ENCODE measurements around the gene ZGRF1. TPM values are rescaled to one million over a fixed set of nuclear protein-coding genes. Genes with fewer than 3 reads are reported as not detected.
"Not testable (repeated sequence)": the region's sequence is repeated elsewhere in the genome, so short reads cannot be mapped to it uniquely, and the experiment has no call there.

ZGRF1 gene, protein sequence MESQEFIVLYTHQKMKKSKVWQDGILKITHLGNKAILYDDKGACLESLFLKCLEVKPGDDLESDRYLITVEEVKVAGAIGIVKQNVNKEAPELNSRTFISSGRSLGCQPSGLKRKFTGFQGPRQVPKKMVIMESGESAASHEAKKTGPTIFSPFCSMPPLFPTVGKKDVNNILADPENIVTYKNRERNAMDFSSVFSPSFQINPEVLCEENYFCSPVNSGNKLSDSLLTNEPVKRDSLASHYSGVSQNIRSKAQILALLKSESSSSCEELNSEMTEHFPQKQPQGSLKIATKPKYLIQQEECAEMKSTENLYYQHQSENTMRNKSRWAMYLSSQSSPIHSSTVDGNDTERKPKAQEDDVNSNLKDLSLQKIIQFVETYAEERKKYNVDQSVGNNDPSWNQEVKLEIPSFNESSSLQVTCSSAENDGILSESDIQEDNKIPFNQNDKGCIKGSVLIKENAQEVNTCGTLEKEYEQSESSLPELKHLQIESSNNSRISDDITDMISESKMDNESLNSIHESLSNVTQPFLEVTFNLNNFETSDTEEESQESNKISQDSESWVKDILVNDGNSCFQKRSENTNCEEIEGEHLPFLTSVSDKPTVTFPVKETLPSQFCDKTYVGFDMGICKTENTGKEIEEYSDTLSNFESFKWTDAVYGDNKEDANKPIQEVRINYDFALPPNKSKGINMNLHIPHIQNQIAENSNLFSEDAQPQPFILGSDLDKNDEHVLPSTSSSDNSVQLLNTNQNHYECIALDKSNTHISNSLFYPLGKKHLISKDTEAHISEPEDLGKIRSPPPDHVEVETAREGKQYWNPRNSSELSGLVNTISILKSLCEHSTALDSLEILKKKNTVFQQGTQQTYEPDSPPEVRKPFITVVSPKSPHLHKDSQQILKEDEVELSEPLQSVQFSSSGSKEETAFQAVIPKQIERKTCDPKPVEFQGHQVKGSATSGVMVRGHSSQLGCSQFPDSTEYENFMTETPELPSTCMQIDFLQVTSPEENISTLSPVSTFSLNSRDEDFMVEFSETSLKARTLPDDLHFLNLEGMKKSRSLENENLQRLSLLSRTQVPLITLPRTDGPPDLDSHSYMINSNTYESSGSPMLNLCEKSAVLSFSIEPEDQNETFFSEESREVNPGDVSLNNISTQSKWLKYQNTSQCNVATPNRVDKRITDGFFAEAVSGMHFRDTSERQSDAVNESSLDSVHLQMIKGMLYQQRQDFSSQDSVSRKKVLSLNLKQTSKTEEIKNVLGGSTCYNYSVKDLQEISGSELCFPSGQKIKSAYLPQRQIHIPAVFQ (N-terminal part only)
- total RNA-seq (1 to 10 TPM; 5.1 to 6.5 TPM), total RNA-seq (15.8 to 16.2 reads per million in 2 donors)

DNA sequence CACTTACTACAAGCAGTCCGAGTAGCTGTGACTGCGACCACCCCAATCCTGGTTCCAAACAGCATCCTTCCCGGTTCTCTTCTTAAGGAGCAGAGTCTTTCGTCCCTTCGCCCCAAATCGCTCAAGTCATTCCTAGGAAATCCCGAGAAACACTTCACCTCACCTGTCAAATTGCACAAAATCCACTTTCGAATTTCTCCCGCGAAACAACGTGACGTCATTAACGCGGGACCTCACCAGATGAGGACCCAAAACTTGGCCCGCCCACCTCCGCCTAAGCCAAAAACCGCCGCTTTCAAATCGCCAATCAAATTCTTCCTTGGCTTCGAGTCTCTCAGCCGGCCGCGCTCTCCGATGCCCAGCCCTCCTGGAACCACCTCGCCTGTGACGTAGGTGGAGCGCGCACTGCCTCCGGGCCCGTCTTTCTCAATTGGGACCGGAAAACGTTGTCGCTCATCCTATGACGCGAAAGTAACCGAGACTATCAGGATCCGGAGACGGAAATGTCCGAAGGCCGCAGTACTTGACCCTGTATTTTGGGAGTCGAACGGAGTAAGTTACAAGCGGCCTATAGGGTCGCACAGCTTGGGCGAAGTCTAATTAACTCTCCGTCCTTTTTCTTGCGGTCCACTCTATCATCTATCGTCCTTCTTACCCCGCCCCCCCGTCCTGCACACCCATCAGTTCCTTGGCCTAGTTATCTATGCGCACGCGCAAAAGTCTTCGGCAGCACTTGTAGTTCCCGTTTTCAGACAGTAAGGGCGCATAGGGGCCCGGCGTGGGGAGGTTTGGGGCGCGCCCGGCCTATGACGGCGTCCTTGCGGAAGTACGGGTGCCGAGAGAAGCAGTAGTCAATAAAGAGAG is at the start of gene ZGRF1, which contains the start of gene LARP7:
Gene ZGRF1 (minus strand): TSS at position 222 of the 864 bp plus-strand sequence. CDS start 3,733 bp downstream, outside the sequence.
Gene LARP7 (plus strand): TSS at position 456 of the 864 bp plus-strand sequence. CDS start 7,527 bp downstream, outside the sequence.
- H3K9me3 ChIP-seq (ENCODE audit: control insufficient read depth, low read length, poor library complexity, severe bottlenecking), result no peaks in the 10 kb centered on the region
- no peak within 1 kb of the TSS for H3K27ac Mint-ChIP-seq
- no peak within 1 kb of the TSS for H3K4me3 Mint-ChIP-seq
- ATAC-seq (peak; percentile 90), DNase-seq (peak; percentile 92 to 97 (median 97))
- H3K4me1 Mint-ChIP-seq, result peaks cover 14% of the 10 kb centered on the region
- no peaks in the 10 kb centered on the region for H3K27me3 Mint-ChIP-seq
- peaks cover 5% of the 10 kb centered on the region for H3K36me3 Mint-ChIP-seq (ENCODE audit: low read depth)

DNA sequence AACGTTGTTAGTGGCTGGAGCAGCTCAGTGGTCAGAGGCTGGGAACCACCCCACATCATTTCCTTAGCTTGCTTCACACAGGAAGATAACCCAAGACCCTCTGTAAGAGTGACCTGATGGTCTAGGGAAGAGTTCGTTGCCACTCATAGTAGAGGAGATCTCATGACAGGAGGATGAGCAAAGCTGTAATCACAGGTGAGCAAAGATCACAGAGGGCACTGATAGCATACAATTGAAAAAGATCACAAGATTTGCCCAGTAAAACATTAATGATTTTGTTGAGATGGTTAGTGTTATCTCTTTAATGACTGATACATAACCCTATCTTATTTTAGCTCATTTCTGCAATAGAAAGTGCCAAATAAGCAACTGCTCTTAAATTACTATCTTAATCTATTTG is 44.3 kb upstream of the ZGRF1 start:
- ATAC-seq (no peak), DNase-seq (no peak)
- no peak overlapping the region for H3K27ac Mint-ChIP-seq
- H3K4me3 Mint-ChIP-seq, result no peak overlapping the region
- H3K27me3 Mint-ChIP-seq, result peaks cover 10% of the 10 kb centered on the region
- no peaks in the 10 kb centered on the region for H3K9me3 ChIP-seq (ENCODE audit: control insufficient read depth, low read length, poor library complexity, severe bottlenecking)
- H3K4me1 Mint-ChIP-seq, result peaks cover 3% of the 10 kb centered on the region
- H3K36me3 Mint-ChIP-seq (ENCODE audit: low read depth), result peaks cover 3% of the 10 kb centered on the region

DNA sequence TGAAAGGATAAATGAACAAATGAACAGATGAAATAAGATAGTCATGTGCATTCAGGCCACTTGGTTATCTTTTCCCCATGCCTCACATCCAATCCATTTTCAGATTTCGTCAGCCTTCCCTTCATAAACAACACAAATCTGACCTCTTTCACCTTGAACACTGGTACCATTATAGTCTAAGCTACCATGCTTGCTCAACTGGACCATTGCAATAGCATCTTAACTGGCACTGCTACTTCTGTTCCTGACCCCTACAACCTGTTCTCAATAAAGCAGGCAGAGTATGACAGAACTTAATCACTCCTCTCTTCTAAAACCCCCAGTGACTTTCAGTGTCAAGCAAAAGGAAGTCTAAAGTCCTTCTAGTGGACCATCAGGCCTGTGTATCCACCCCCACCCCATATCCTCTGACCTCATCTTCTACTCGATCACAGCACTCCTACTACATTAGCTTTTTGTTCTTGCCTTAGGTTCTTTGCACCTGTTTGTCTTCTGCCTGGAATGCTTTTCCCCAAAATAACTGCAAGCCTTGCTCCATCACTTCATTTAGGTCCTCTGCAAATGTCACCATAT is 40.9 kb upstream of the ZGRF1 start:
- no peaks in the 10 kb centered on the region for H3K9me3 ChIP-seq (ENCODE audit: control insufficient read depth, low read length, poor library complexity, severe bottlenecking)
- H3K36me3 Mint-ChIP-seq (ENCODE audit: low read depth), result peaks cover 3% of the 10 kb centered on the region
- peaks cover 3% of the 10 kb centered on the region for H3K4me1 Mint-ChIP-seq
- no peaks in the 10 kb centered on the region for H3K27me3 Mint-ChIP-seq
- H3K4me3 Mint-ChIP-seq, result no peak overlapping the region
- DNase-seq (no peak), ATAC-seq (no peak)
- no peak overlapping the region for H3K27ac Mint-ChIP-seq

DNA sequence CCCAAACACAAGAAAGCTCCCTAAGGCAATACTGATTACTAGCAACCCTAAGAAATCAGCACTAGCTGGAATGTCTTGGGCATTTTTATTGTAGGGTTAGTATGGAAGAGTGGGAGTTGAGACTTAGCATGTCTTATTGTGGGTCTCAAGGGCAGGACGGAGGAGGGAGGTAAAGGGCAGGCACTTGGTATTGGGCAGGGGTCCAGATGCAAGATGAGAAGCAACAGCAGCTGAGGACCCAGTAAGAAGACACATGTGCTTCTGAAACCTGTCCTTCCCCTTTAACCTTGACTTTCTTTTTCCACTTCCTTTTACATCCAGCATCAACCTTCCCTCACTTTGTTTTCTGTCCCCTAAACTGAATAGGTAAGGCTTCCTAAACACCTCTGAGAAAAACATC is 37.7 kb upstream of the ZGRF1 start:
- no peak overlapping the region for H3K4me3 Mint-ChIP-seq
- H3K27ac Mint-ChIP-seq, result no peak overlapping the region
- H3K4me1 Mint-ChIP-seq, result peaks cover 3% of the 10 kb centered on the region
- DNase-seq (no peak), ATAC-seq (no peak)
- peaks cover 3% of the 10 kb centered on the region for H3K36me3 Mint-ChIP-seq (ENCODE audit: low read depth)
- no peaks in the 10 kb centered on the region for H3K9me3 ChIP-seq (ENCODE audit: control insufficient read depth, low read length, poor library complexity, severe bottlenecking)
- no peaks in the 10 kb centered on the region for H3K27me3 Mint-ChIP-seq

DNA sequence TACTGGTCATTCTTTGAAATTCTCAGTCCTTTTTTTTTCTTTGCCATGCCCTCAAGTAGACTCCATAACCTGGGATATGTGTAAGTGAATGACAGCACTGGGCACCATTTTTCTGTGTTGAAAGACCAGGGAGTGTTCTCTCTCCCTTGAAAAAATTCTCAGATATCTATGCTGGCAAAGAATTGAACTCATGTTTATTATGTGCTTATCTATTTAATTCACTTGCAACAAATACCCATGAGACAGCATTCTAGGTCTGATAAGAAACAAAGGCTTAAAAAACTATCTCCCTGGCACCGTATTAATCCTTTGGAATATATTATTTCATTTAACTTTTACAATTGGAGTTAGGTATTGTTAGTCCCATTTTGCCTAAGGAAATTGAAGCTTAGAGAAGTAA is 37.0 kb upstream of the ZGRF1 start:
- DNase-seq, result no peak
- Mint-ChIP-seq H3K4me3 (no peak overlapping the region), H3K4me1 (peaks cover 3% of the 10 kb centered on the region), H3K27ac (no peak overlapping the region), H3K27me3 (no peaks in the 10 kb centered on the region), H3K36me3 (ENCODE audit: low read depth) (peaks cover 3% of the 10 kb centered on the region)
- no peak for ATAC-seq
- no peaks in the 10 kb centered on the region for H3K9me3 ChIP-seq (ENCODE audit: control insufficient read depth, low read length, poor library complexity, severe bottlenecking)

DNA sequence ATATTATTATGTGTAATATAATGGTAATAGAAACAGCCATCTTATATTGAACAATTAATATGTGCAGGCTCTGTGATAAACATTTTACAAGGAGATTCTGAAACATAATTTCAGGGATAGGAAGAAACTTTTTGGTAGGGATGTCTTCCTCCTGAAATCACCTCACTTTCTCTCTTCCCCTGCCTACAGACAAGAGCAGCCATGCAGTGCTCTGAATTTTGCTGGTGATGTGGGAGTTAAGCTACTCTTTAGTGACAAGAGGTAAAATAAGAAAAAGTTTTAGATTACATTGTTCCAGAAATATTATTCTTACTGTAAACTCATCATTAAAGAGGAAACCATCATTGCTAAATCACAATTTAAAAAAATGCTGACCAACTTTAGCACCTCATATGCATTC is 36.4 kb upstream of the ZGRF1 start:
- Mint-ChIP-seq H3K36me3 (ENCODE audit: low read depth) (peaks cover 3% of the 10 kb centered on the region), H3K27ac (no peak overlapping the region)
- ATAC-seq, result no peak

DNA sequence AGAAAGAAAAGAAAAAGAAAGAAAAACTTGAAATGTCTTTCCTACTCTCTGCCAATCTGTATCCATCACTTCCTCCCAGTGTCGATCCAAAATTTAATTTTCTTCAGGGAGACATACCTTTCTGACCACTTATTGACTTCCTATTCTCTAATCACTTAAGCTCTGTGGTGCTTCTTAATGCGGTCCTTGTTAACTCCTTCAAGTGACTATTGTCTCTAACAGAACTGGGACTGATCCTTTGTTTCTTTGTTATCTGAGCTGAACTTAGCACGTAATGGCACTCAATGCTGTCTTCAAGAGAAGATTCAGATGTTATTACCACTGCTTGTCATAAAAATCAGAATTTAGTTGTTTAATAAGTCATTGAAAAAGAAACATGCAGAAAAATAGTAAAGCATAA is 31.4 kb upstream of the ZGRF1 start:
- Mint-ChIP-seq H3K4me3 (no peak overlapping the region), H3K4me1 (peaks cover 7% of the 10 kb centered on the region), H3K36me3 (ENCODE audit: low read depth) (peaks cover 5% of the 10 kb centered on the region), H3K27me3 (no peaks in the 10 kb centered on the region), H3K27ac (no peak overlapping the region)
- no peaks in the 10 kb centered on the region for H3K9me3 ChIP-seq (ENCODE audit: control insufficient read depth, low read length, poor library complexity, severe bottlenecking)
- ATAC-seq (no peak), DNase-seq (no peak)

More for the DNA sequence above, 36.4 kb upstream of the ZGRF1 start:
- Mint-ChIP-seq H3K4me1 (peaks cover 4% of the 10 kb centered on the region), H3K27me3 (no peaks in the 10 kb centered on the region), H3K4me3 (no peak overlapping the region)
- no peaks in the 10 kb centered on the region for H3K9me3 ChIP-seq (ENCODE audit: control insufficient read depth, low read length, poor library complexity, severe bottlenecking)
- no peak for DNase-seq

DNA sequence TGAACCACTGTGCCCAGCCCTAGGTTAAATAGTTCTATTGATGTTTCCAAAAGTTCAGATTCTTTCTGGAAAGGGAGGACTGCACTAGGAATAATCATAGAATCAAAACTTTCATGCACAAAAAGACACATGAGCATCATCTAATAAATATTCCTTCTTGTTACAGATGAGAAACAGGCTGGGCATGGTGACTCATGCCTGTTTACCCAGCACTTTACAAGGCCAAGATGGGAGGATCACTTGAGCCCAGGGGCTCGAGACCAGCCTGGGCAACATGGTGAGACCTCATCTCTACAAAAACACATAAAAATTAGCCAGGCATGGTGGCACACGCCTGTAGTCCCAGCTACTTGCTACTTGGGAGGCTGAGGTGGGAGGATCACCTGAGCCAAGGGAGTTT is 27.9 kb upstream of the ZGRF1 start:
- peaks cover 7% of the 10 kb centered on the region for H3K4me1 Mint-ChIP-seq
- H3K9me3 ChIP-seq (ENCODE audit: control insufficient read depth, low read length, poor library complexity, severe bottlenecking), result no peaks in the 10 kb centered on the region
- H3K4me3 Mint-ChIP-seq, result no peak overlapping the region
- ATAC-seq (no peak), DNase-seq (no peak)
- no peaks in the 10 kb centered on the region for H3K27me3 Mint-ChIP-seq
- H3K27ac Mint-ChIP-seq, result no peak overlapping the region
- peaks cover 5% of the 10 kb centered on the region for H3K36me3 Mint-ChIP-seq (ENCODE audit: low read depth)

DNA sequence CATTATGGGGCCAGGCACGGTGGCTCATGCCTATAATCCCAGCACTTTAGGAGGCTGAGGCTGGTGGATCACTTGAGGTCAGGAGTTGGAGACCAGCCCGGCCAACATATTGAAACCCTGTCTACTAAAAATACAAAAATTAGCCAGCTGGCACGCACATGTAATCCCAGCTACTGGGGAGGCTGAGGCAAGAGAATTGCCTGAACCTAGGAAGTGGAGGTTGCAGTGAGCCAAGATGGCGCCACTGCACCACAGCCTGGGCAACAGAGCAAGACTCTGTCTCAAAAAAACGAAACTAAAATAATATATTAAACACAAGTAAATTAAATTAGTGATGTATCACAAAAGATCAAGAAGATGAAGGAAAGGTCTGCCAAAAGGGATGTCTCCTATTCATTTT is 19.4 kb upstream of the ZGRF1 start:
- not testable (repeated sequence) for H3K4me1 Mint-ChIP-seq; H3K9me3 ChIP-seq (ENCODE audit: control insufficient read depth, low read length, poor library complexity, severe bottlenecking); H3K36me3 Mint-ChIP-seq (ENCODE audit: low read depth); DNase-seq; ATAC-seq; H3K27ac Mint-ChIP-seq; H3K4me3 Mint-ChIP-seq; H3K27me3 Mint-ChIP-seq

DNA sequence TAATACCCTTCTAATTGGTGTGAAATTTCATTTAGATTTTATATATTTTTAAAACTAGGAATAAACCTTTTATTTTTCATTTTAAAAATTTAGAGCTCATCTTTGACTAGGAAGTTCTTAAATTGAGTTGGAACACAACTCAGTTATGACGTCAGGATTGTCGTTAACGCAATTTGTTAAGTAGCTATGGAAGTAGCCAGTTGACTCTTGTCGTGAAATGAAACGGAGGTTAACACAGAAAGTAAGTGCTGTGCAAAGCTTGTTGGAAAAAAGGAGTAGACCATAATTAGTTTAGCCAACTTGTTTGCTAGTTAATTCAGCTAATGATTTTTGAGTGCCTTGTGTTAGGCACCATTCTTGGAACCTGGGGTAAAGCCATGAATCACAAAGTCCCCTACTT is 18.6 kb upstream of the ZGRF1 start:
- Mint-ChIP-seq H3K27ac (no peak overlapping the region), H3K4me3 (no peak overlapping the region), H3K27me3 (no peaks in the 10 kb centered on the region), H3K36me3 (ENCODE audit: low read depth) (peaks cover 5% of the 10 kb centered on the region), H3K4me1 (peaks cover 2% of the 10 kb centered on the region)
- ATAC-seq (no peak), DNase-seq (no peak)
- no peaks in the 10 kb centered on the region for H3K9me3 ChIP-seq (ENCODE audit: control insufficient read depth, low read length, poor library complexity, severe bottlenecking)

DNA sequence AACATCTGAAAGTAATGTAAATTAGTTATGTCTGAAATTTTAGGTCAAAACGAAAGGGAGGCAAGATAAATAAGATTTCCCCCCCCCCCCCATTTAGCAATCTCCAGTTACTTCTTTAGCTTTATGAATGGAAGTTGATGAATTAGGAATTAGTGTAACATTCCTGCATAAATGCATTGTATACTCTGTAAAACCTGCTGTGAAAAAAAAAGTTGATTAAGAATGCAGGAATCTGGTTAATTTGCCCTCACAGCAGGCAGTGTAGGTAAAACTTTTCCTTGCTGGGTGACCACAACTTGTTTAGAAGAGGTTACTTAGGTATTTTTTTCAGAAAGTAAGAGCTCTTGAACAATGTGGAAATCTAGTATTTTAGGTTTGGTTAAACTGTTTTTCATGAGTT is 15.5 kb upstream of the ZGRF1 start:
- H3K9me3 ChIP-seq (ENCODE audit: control insufficient read depth, low read length, poor library complexity, severe bottlenecking), result no peaks in the 10 kb centered on the region
- Mint-ChIP-seq H3K36me3 (ENCODE audit: low read depth) (peaks cover 6% of the 10 kb centered on the region), H3K27me3 (no peaks in the 10 kb centered on the region), H3K4me1 (peaks cover 2% of the 10 kb centered on the region), H3K4me3 (no peak overlapping the region), H3K27ac (no peak overlapping the region)
- ATAC-seq (no peak), DNase-seq (no peak)

DNA sequence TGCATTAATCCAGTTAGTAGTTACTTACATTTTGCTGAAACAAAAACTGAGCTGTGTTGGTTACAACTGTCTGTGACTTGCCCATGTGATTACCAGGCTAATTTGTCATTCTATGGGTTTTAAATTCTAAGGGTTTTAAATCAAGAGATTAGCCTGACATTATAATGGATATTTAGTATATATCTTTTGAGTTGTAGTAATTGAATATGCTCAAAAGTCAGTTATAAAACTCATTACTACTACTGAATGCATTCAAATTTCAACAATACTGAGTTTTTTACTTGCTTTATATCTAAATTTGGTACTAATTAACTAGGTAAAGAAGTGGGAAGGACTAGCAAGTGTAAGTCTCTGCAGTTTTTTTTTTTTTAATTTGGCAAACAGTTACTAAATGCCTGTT is 14.9 kb upstream of the ZGRF1 start:
- ATAC-seq, result no peak
- peaks cover 4% of the 10 kb centered on the region for H3K4me1 Mint-ChIP-seq
- H3K4me3 Mint-ChIP-seq, result no peak overlapping the region
- no peak for DNase-seq
- no peaks in the 10 kb centered on the region for H3K9me3 ChIP-seq (ENCODE audit: control insufficient read depth, low read length, poor library complexity, severe bottlenecking)
- H3K36me3 Mint-ChIP-seq (ENCODE audit: low read depth), result peaks cover 9% of the 10 kb centered on the region
- H3K27me3 Mint-ChIP-seq, result no peaks in the 10 kb centered on the region
- H3K27ac Mint-ChIP-seq, result no peak overlapping the region
